Activated CD4-positive, alpha-beta T cell treated with anti-CD3 and anti-CD28 coated beads, Interleukin-10, Interleukin-2, amounts not matched to agents 100 ng/mL and 50 ng/mL, durations not matched to agents 16 hours and 8 hours (primary cell): ENCODE data around the gene SUMF1.
"Not testable (repeated sequence)": the region's sequence is repeated elsewhere in the genome, so short reads cannot be mapped to it uniquely, and the experiment has no call there.

Experiments used
- DNase-seq: peaks from one replicate; pipeline ENCODE4 v3.0.0-alpha.2; 2020

Gene SUMF1

GRCh38 chr3:4332574-4332973 is 134.5 kb downstream of the SUMF1 start:
- DNase-seq: no peak

GRCh38 chr3:4332111-4332510 is 135.0 kb downstream of the SUMF1 start:
- DNase-seq: no peak

GRCh38 chr3:4329806-4330205 is 137.3 kb downstream of the SUMF1 start:
- not testable (repeated sequence) for DNase-seq

- no peak for DNase-seq
Observed at GRCh38 chr3:4326868-4327267, 140.2 kb downstream of the SUMF1 start.

- DNase-seq: no peak
Observed at GRCh38 chr3:4323246-4324027, 143.6 kb downstream of the SUMF1 start.

- DNase-seq: no peak
Observed at GRCh38 chr3:4322635-4323034, 144.4 kb downstream of the SUMF1 start.

GRCh38 chr3:4321732-4322131 is 145.3 kb downstream of the SUMF1 start:
- no peak for DNase-seq

- no peak for DNase-seq
Observed at GRCh38 chr3:4320096-4320911, 146.8 kb downstream of the SUMF1 start.

GRCh38 chr3:4314688-4315087 is 152.4 kb downstream of the SUMF1 start:
- DNase-seq: no peak

- no peak for DNase-seq
Observed at GRCh38 chr3:4313606-4314293, 153.3 kb downstream of the SUMF1 start.

GRCh38 chr3:4311496-4311895 is 155.6 kb downstream of the SUMF1 start:
- no peak for DNase-seq
